HepG2 (cell line): Measurements from ENCODE around the gene NRSN2. TPM values are rescaled to one million over a fixed set of nuclear protein-coding genes. Genes with fewer than 3 reads are reported as not detected.

ENCODE experiments used
- FOSL2 ChIP-seq: sonication (generic); formaldehyde crosslinking; IDR thresholded peaks from 2 replicates; pipeline ENCODE4 v1.4.0; 2020; ENCODE audit warnings: missing genetic modification reagents
- GATA4 ChIP-seq: sonication (generic); IDR thresholded peaks from 2 replicates; pipeline ENCODE4 v1.6.1; 2016; ENCODE audit warnings: antibody characterized with exemption, low read depth, borderline replicate concordance
- HMG20B ChIP-seq: conservative IDR thresholded peaks from 2 replicates; pipeline ENCODE4 v1.6.1; 2016; ENCODE audit warnings: missing genetic modification reagents, missing compliant biosample characterization
- MED13 ChIP-seq: sonication (generic); formaldehyde crosslinking; IDR thresholded peaks from 2 replicates; pipeline ENCODE4 v1.5.0; 2020; ENCODE audit warnings: missing genetic modification reagents
- POLR2AphosphoS2 ChIP-seq: IDR thresholded peaks from 2 replicates; pipeline ENCODE4 v1.6.1; 2011; ENCODE audit warnings: low read depth, low read length, improper control_type of control experiment
- RELA ChIP-seq: sonication (generic); formaldehyde crosslinking; IDR thresholded peaks from 2 replicates; pipeline ENCODE4 v1.4.0; 2020; ENCODE audit warnings: missing genetic modification reagents
- RNF219 ChIP-seq: sonication (generic); formaldehyde crosslinking; IDR thresholded peaks from 2 replicates; pipeline ENCODE4 v1.5.0; 2020; ENCODE audit warnings: mild to moderate bottlenecking, missing genetic modification reagents
- SCMH1 ChIP-seq: sonication (generic); formaldehyde crosslinking; IDR thresholded peaks from 2 replicates; pipeline ENCODE4 v1.9.0; 2021; ENCODE audit warnings: missing genetic modification reagents, mild to moderate bottlenecking, borderline replicate concordance
- SIX4 ChIP-seq: sonication (generic); formaldehyde crosslinking; IDR thresholded peaks from 2 replicates; pipeline ENCODE4 v1.4.0; 2020; ENCODE audit warnings: missing genetic modification reagents
- SMARCC2 ChIP-seq: fragments of 450-650 bp; IDR thresholded peaks from 2 replicates; pipeline ENCODE4 v1.6.1; 2017; ENCODE audit warnings: antibody characterized with exemption, mild to moderate bottlenecking
- TSC22D2 ChIP-seq: sonication (generic); formaldehyde crosslinking; IDR thresholded peaks from 2 replicates; pipeline ENCODE4 v1.5.1; 2020; ENCODE audit warnings: missing genetic modification reagents, mild to moderate bottlenecking, borderline replicate concordance
- ZBTB39 ChIP-seq: sonication (generic); formaldehyde crosslinking; IDR thresholded peaks from 2 replicates; pipeline ENCODE4 v1.5.0; 2020; ENCODE audit warnings: missing genetic modification reagents
- ZFX ChIP-seq: sonication (generic); formaldehyde crosslinking; IDR thresholded peaks from 2 replicates; pipeline ENCODE4 v1.4.0; 2020; ENCODE audit warnings: mild to moderate bottlenecking, low read depth, missing genetic modification reagents, moderate library complexity
- ZIK1 ChIP-seq: sonication (generic); formaldehyde crosslinking; IDR thresholded peaks from 2 replicates; pipeline ENCODE4 v1.5.0; 2020; ENCODE audit warnings: mild to moderate bottlenecking, low read depth, missing genetic modification reagents, borderline replicate concordance
- ZMYM2 ChIP-seq: sonication (generic); formaldehyde crosslinking; IDR thresholded peaks from 2 replicates; pipeline ENCODE4 v1.8.0; 2022; ENCODE audit warnings: mild to moderate bottlenecking, missing genetic modification reagents
- ZNF790 ChIP-seq: sonication (generic); formaldehyde crosslinking; IDR thresholded peaks from 2 replicates; pipeline ENCODE4 v1.8.0; 2022; ENCODE audit warnings: missing genetic modification reagents, mild to moderate bottlenecking, borderline replicate concordance
- ZSCAN25 ChIP-seq: sonication (generic); formaldehyde crosslinking; IDR thresholded peaks from 2 replicates; pipeline ENCODE4 v1.8.0; 2022; ENCODE audit warnings: mild to moderate bottlenecking, missing genetic modification reagents
- polyA plus RNA-seq, 8 experiments: library from polyadenylated mRNA; depleted of rRNA in 3 of 8; stranded (reverse) in 7 of 8; unstranded in 1 of 8; fragments of >200 nt; fragmentation: Illumina TruSeq in 4 of 8; extraction: Trizol in 4 of 8; gene quantifications; 2 replicates each; pipeline versions ENCODE4 v1.2.1 to v1.2.3, GENCODE V29; 2011 to 2016; ENCODE audit warnings: low read depth in 4 of 8, missing spikeins in 1 of 8, mixed read lengths in 1 of 8; ENCODE audit not compliant: insufficient read depth in 1 of 8
- total RNA-seq, 5 experiments: library from RNA; depleted of rRNA; stranded (reverse); fragments of >200 nt; fragmentation: Illumina TruSeq; extraction: Trizol; gene quantifications; 2 replicates each; pipeline ENCODE4 v1.2.3, GENCODE V29; 2016; ENCODE audit warnings: low read depth in 1 of 5
- TF ChIP-seq, protein P1 (sequence below): sonication (generic); formaldehyde crosslinking; IDR thresholded peaks from 2 replicates; pipeline ENCODE4 v1.8.1; 2023; ENCODE audit warnings: mild to moderate bottlenecking, inconsistent platforms, moderate library complexity, missing genetic modification reagents, borderline replicate concordance
- TF ChIP-seq, protein P2 (sequence below): sonication (generic); formaldehyde crosslinking; IDR thresholded peaks from 2 replicates; pipeline ENCODE4 v1.8.1; 2023; ENCODE audit warnings: mild to moderate bottlenecking, missing genetic modification reagents
- TF ChIP-seq, protein P3 (sequence below): sonication (generic); formaldehyde crosslinking; IDR thresholded peaks from 2 replicates; pipeline ENCODE4 v1.4.0; 2020; ENCODE audit warnings: missing genetic modification reagents
- TF ChIP-seq, protein P4 (sequence below): sonication (generic); formaldehyde crosslinking; IDR thresholded peaks from 2 replicates; pipeline ENCODE4 v1.4.0; 2020; ENCODE audit warnings: missing genetic modification reagents, low read depth, mild to moderate bottlenecking, borderline replicate concordance

NRSN2 gene
- total and polyA plus RNA-seq, 2 of the 13 experiments (the other 11 are each of a cell fraction or from before 2014, with no cell fraction given): 32.3 to 49.4 TPM

- TF ChIP-seq, protein P1, sequence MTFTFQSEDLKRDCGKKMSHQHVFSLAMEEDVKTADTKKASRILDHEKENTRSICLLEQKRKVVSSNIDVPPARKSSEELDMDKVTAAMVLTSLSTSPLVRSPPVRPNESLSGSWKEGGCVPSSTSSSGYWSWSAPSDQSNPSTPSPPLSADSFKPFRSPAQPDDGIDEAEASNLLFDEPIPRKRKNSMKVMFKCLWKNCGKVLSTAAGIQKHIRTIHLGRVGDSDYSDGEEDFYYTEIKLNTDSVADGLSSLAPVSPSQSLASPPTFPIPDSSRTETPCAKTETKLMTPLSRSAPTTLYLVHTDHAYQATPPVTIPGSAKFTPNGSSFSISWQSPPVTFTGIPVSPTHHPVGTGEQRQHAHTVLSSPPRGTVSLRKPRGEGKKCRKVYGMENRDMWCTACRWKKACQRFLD (CRISPR knock-in tag): no peak
- TF ChIP-seq SIX4 (CRISPR knock-in tag) (no peak), POLR2AphosphoS2 (no peak), RELA (CRISPR knock-in tag) (no peak), FOSL2 (CRISPR knock-in tag) (0 out of 2 replicates have a peak, but pooled peaks have one; percentile 4), MED13 (CRISPR knock-in tag) (no peak), SCMH1 (no peak), ZMYM2 (CRISPR knock-in tag) (no peak), ZBTB39 (CRISPR knock-in tag) (no peak), ZNF790 (CRISPR knock-in tag) (no peak; the same call in 1 of the 2 replicates), SMARCC2 (no peak), ZFX (CRISPR knock-in tag) (no peak), ZIK1 (CRISPR knock-in tag) (no peak), TSC22D2 (CRISPR knock-in tag) (no peak), ZSCAN25 (no peak), RNF219 (CRISPR knock-in tag) (no peak), HMG20B (CRISPR knock-in tag) (no peak), GATA4 (no peak)
- TF ChIP-seq, protein P2, sequence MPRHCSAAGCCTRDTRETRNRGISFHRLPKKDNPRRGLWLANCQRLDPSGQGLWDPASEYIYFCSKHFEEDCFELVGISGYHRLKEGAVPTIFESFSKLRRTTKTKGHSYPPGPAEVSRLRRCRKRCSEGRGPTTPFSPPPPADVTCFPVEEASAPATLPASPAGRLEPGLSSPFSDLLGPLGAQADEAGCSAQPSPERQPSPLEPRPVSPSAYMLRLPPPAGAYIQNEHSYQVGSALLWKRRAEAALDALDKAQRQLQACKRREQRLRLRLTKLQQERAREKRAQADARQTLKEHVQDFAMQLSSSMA: no peak
- TF ChIP-seq, protein P3, sequence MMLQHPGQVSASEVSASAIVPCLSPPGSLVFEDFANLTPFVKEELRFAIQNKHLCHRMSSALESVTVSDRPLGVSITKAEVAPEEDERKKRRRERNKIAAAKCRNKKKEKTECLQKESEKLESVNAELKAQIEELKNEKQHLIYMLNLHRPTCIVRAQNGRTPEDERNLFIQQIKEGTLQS (CRISPR knock-in tag): no peak
- TF ChIP-seq, protein P4, sequence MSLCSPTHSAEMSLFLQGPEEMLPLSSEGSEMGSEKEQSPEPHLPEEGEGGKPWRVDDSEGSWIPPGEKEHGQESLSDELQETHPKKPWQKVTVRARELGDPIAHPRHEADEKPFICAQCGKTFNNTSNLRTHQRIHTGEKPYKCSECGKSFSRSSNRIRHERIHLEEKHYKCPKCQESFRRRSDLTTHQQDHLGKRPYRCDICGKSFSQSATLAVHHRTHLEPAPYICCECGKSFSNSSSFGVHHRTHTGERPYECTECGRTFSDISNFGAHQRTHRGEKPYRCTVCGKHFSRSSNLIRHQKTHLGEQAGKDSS (CRISPR knock-in tag): no peak
Observed at GRCh38 chr20:402898-403581, 56.1 kb downstream of the NRSN2 start (continued).
